A549 (cell line): ENCODE measurements around the gene ABHD12. TPM values are rescaled to one million over a fixed set of nuclear protein-coding genes. Genes with fewer than 3 reads are reported as not detected.

Experiments used
- ATAC-seq, 2 experiments: fragments of 200-7000 bp in 1 of 2; fragments of >200 bp in 1 of 2; cut with Nextera tagmentation in 1 of 2; cut with Tn5 transposase in 1 of 2; 3 replicates each; pipeline versions ENCODE4 v1.8.0 to v1.9.1; 2018 to 2020; ENCODE audit warnings: mild to moderate bottlenecking in 1 of 2, moderate library complexity in 1 of 2
- CTCF ChIA-PET: fragments of 300-600 bp; sonication (Branson Sonifier 250); formaldehyde crosslinking; extraction: SDS; loops from one replicate; lab custom pipeline; 2021; ENCODE audit warnings: antibody characterized with exemption, inconsistent platforms; lab: Yijun Ruan, JAX
- POLR2A ChIA-PET: fragments of 350-600 bp; formaldehyde crosslinking; extraction: SDS; loops from one replicate; lab custom pipeline; 2021; ENCODE audit warnings: antibody characterized with exemption, inconsistent platforms; lab: Yijun Ruan, JAX
- DNase-seq, 2 experiments: peaks; one replicate each; pipeline versions ENCODE4 v3.0.0 to v3.0.0-alpha.2; 2011 to 2016; ENCODE audit warnings: low read depth in 1 of 2, low spot score in 1 of 2
- FAIRE-seq: peaks from 2 replicates; lab custom pipeline; 2011; peaks lifted over from hg19 to GRCh38; lab: Jason Lieb, UNC
- H3K27ac ChIP-seq, 2 experiments: fragments of >200 bp; sonication (Bioruptor Twin); formaldehyde crosslinking; 3 replicates each; pipeline ENCODE4 v1.5.1; 2016 to 2017
- H3K4me1 ChIP-seq: fragments of >200 bp; sonication (Bioruptor Twin); formaldehyde crosslinking; 3 replicates; pipeline ENCODE4 v1.6.1; 2016
- H3K4me2 ChIP-seq: fragments of >200 bp; sonication (Bioruptor Twin); formaldehyde crosslinking; 3 replicates; pipeline ENCODE4 v1.6.1; 2016
- H3K4me3 ChIP-seq: fragments of >200 bp; sonication (Bioruptor Twin); formaldehyde crosslinking; 3 replicates; pipeline ENCODE4 v1.5.1; 2016
- H3K9me3 ChIP-seq: fragments of >200 bp; sonication (Bioruptor Twin); formaldehyde crosslinking; 3 replicates; pipeline ENCODE4 v1.6.1; 2016
- ATOH8 ChIP-seq: fragments of 250-450 bp; sonication (Bioruptor Pico); IDR thresholded peaks from 2 replicates; pipeline ENCODE4 v1.5.0; 2020; ENCODE audit warnings: low read depth, mild to moderate bottlenecking, moderate library complexity
- BHLHE40 ChIP-seq: IDR thresholded peaks from 2 replicates; pipeline ENCODE4 v1.6.1; 2012; ENCODE audit warnings: low read depth, low read length, inconsistent platforms
- CBX8 ChIP-seq: fragments of 200-600 bp; sonication (generic); IDR thresholded peaks from 2 replicates; pipeline ENCODE4 v1.6.1; 2016
- CEBPB ChIP-seq, 2 experiments: fragments of >200 bp in 1 of 2; sonication (Bioruptor Twin) in 1 of 2; formaldehyde crosslinking in 1 of 2; IDR thresholded peaks; 2 replicates each; pipeline ENCODE4 v1.6.1; 2012 to 2016
- CHD2 ChIP-seq: fragments of 150-350 bp; IDR thresholded peaks from 2 replicates; pipeline ENCODE4 v1.6.1; 2014; ENCODE audit warnings: low read length; ENCODE audit not compliant: partially characterized antibody
- CHD4 ChIP-seq: fragments of 200-600 bp; sonication (generic); IDR thresholded peaks from 2 replicates; pipeline ENCODE4 v1.6.1; 2016; ENCODE audit warnings: antibody characterized with exemption, mild to moderate bottlenecking, borderline replicate concordance
- E2F6 ChIP-seq: IDR thresholded peaks from 2 replicates; pipeline ENCODE4 v1.6.1; 2012; ENCODE audit warnings: low read depth, borderline replicate concordance
- EHF ChIP-seq: fragments of 250-450 bp; sonication (Bioruptor Pico); IDR thresholded peaks from 2 replicates; pipeline ENCODE4 v1.5.0; 2020; ENCODE audit warnings: mild to moderate bottlenecking
- EHMT2 ChIP-seq: fragments of 200-600 bp; sonication (generic); IDR thresholded peaks from 2 replicates; pipeline ENCODE4 v1.6.1; 2016; ENCODE audit warnings: antibody characterized with exemption, low read depth, mild to moderate bottlenecking, moderate library complexity
- ELK1 ChIP-seq: fragments of 150-350 bp; IDR thresholded peaks from 2 replicates; pipeline ENCODE4 v1.6.1; 2014; ENCODE audit warnings: low read depth, mild to moderate bottlenecking, low read length
- ESRRA ChIP-seq: fragments of 150-350 bp; IDR thresholded peaks from 2 replicates; pipeline ENCODE4 v1.6.1; 2014; ENCODE audit warnings: mild to moderate bottlenecking, low read length, borderline replicate concordance
- FOSB ChIP-seq: fragments of 250-450 bp; sonication (Bioruptor Pico); IDR thresholded peaks from 2 replicates; pipeline ENCODE4 v1.5.0; 2020; ENCODE audit warnings: mild to moderate bottlenecking, moderate library complexity
- FOXS1 ChIP-seq: fragments of 250-450 bp; sonication (Bioruptor Pico); IDR thresholded peaks from 2 replicates; pipeline ENCODE4 v1.5.0; 2020; ENCODE audit warnings: mild to moderate bottlenecking, moderate library complexity
- HDAC2 ChIP-seq: fragments of 200-600 bp; sonication (generic); IDR thresholded peaks from 2 replicates; pipeline ENCODE4 v1.6.1; 2016
- HEYL ChIP-seq: fragments of 250-450 bp; sonication (Bioruptor Pico); IDR thresholded peaks from 2 replicates; pipeline ENCODE4 v1.8.0; 2021; ENCODE audit warnings: mild to moderate bottlenecking, moderate library complexity
- HOXB5 ChIP-seq: fragments of 250-450 bp; sonication (Bioruptor Pico); IDR thresholded peaks from 2 replicates; pipeline ENCODE4 v1.5.0; 2020; ENCODE audit warnings: mild to moderate bottlenecking, moderate library complexity
- JUNB ChIP-seq: fragments of >200 bp; sonication (Bioruptor Twin); formaldehyde crosslinking; IDR thresholded peaks from 2 replicates; pipeline ENCODE4 v1.6.1; 2016
- KDM1A ChIP-seq: fragments of 200-600 bp; sonication (generic); IDR thresholded peaks from 2 replicates; pipeline ENCODE4 v1.6.1; 2016; ENCODE audit warnings: low read depth, mild to moderate bottlenecking
- KDM5A ChIP-seq: fragments of 200-600 bp; sonication (generic); IDR thresholded peaks from 2 replicates; pipeline ENCODE4 v1.6.1; 2016; ENCODE audit warnings: antibody characterized with exemption, mild to moderate bottlenecking
- MAFK ChIP-seq: fragments of 450-650 bp; IDR thresholded peaks from 2 replicates; pipeline ENCODE4 v1.6.1; 2014; ENCODE audit not compliant: partially characterized antibody
- MAZ ChIP-seq: fragments of 150-350 bp; IDR thresholded peaks from 2 replicates; pipeline ENCODE4 v1.6.1; 2014; ENCODE audit warnings: antibody characterized with exemption, low read depth, low read length, borderline replicate concordance
- PBX3 ChIP-seq: IDR thresholded peaks from 2 replicates; pipeline ENCODE4 v1.6.1; 2012
- PHF8 ChIP-seq: fragments of 200-600 bp; sonication (generic); IDR thresholded peaks from 2 replicates; pipeline ENCODE4 v1.6.1; 2016; ENCODE audit warnings: low read depth, mild to moderate bottlenecking, antibody characterized with exemption, moderate library complexity, borderline replicate concordance
- POLR2A ChIP-seq: IDR thresholded peaks from 2 replicates; pipeline ENCODE4 v1.6.1; 2012; ENCODE audit warnings: mild to moderate bottlenecking, low read length
- POLR2AphosphoS2 ChIP-seq: conservative IDR thresholded peaks from 2 replicates; pipeline ENCODE4 v1.6.1; 2012; ENCODE audit warnings: low read length, improper control_type of control experiment, inconsistent platforms
- RAD21 ChIP-seq, 2 experiments: fragments of >200 bp in 1 of 2; sonication (Bioruptor Twin) in 1 of 2; formaldehyde crosslinking in 1 of 2; IDR thresholded peaks in 1 of 2; conservative IDR thresholded peaks in 1 of 2; 2 replicates in 1 of 2; 3 replicates in 1 of 2; pipeline ENCODE4 v1.6.1; 2012 to 2018; ENCODE audit warnings: inconsistent platforms in 1 of 2
- RARB ChIP-seq: fragments of 250-450 bp; sonication (Bioruptor Pico); IDR thresholded peaks from 2 replicates; pipeline ENCODE4 v1.8.0; 2021; ENCODE audit warnings: mild to moderate bottlenecking, moderate library complexity
- RCOR1 ChIP-seq: fragments of 150-350 bp; IDR thresholded peaks from 2 replicates; pipeline ENCODE4 v1.6.1; 2014; ENCODE audit warnings: antibody characterized with exemption, low read length, low read depth
- RFX5 ChIP-seq: fragments of 450-650 bp; IDR thresholded peaks from 2 replicates; pipeline ENCODE4 v1.7.1; 2014; ENCODE audit warnings: antibody characterized with exemption, mild to moderate bottlenecking, moderate library complexity
- SREBF2 ChIP-seq: fragments of 450-650 bp; IDR thresholded peaks from 2 replicates; pipeline ENCODE4 v1.6.1; 2014; ENCODE audit warnings: mild to moderate bottlenecking, moderate library complexity
- TFCP2L1 ChIP-seq: fragments of 250-450 bp; sonication (Bioruptor Pico); IDR thresholded peaks from 2 replicates; pipeline ENCODE4 v1.5.0; 2021; ENCODE audit warnings: mild to moderate bottlenecking
- TP53 ChIP-seq: fragments of 250-450 bp; sonication (Bioruptor Pico); IDR thresholded peaks from 2 replicates; pipeline ENCODE4 v1.5.0; 2021; ENCODE audit warnings: mild to moderate bottlenecking, moderate library complexity
- ZC3H11A ChIP-seq: fragments of 450-650 bp; IDR thresholded peaks from 2 replicates; pipeline ENCODE4 v1.6.1; 2014; ENCODE audit warnings: antibody characterized with exemption, mild to moderate bottlenecking
- ZSCAN20 ChIP-seq: fragments of 250-450 bp; sonication (Bioruptor Pico); IDR thresholded peaks from 2 replicates; pipeline ENCODE4 v1.8.0; 2022; ENCODE audit warnings: mild to moderate bottlenecking, moderate library complexity
- WGBS: methylation state at CpG from one replicate; pipeline ENCODE4 v1.1.6; 2017; ENCODE audit errors: missing lambda C conversion rate; 5-methylcytosine and 5-hydroxymethylcytosine counted together
- polyA plus RNA-seq, 4 experiments: library from polyadenylated mRNA; depleted of rRNA in 3 of 4; stranded (reverse); fragments of >200 nt; fragmentation: RNase III in 1 of 4; extraction: RNeasy Plus Mini Kit Qiagen cat#74134 plus additional on column Dnase treatment in 1 of 4; gene quantifications; 2 replicates in 3 of 4; 3 replicates in 1 of 4; pipeline ENCODE4 v1.2.3, GENCODE V29; 2011 to 2017
- TF ChIP-seq, protein P1 (sequence below): fragments of >200 bp; sonication (Bioruptor Twin); formaldehyde crosslinking; IDR thresholded peaks from 2 replicates; pipeline ENCODE4 v1.6.1; 2016

Gene ABHD12
- polyA plus RNA-seq, 2 of the 4 experiments (the other 2 are of a cell fraction) = 54.3 to 101 TPM

- ATAC-seq (no peak), DNase-seq (no peak), FAIRE-seq (no peak)
- TF ChIP-seq CHD2 (no peak), MAFK (no peak), CHD4 (no peak), MAZ (no peak), TFCP2L1 (CRISPR knock-in tag) (no peak), FOSB (no peak), POLR2A (no peak), CEBPB (IDR thresholded peaks at IDR 0.05) (no peak), ATOH8 (CRISPR knock-in tag) (no peak), ZSCAN20 (no peak), HEYL (CRISPR knock-in tag) (no peak), RCOR1 (no peak), POLR2AphosphoS2 (no peak), RARB (CRISPR knock-in tag) (no peak), RAD21 (conservative IDR thresholded peaks at IDR 0.05 in 1 of 2, IDR thresholded peaks at IDR 0.05 in 1 of 2) (no peak), EHF (no peak), HOXB5 (CRISPR knock-in tag) (no peak), PHF8 (no peak), ESRRA (no peak)
- TF ChIP-seq, protein P1, sequence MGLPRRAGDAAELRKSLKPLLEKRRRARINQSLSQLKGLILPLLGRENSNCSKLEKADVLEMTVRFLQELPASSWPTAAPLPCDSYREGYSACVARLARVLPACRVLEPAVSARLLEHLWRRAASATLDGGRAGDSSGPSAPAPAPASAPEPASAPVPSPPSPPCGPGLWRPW = no peak
- Histone ChIP-seq H3K27ac (peak overlapping the region; percentile 97 to 98), H3K4me1 (peaks cover 51% of the 10 kb centered on the region), H3K9me3 (no peaks in the 10 kb centered on the region), H3K4me3 (no peak overlapping the region), H3K4me2 (peak overlapping the region; percentile 94)
- 93% methylated on average over 13 of the region's 13 CpGs for WGBS
- ChIA-PET CTCF (interaction anchor here (1.0 to 5.9 kb wide), 7 partner anchors 9 to 314 kb away, joined by 3 to 65 read pairs (median 6); partner anchors contain the start of gene GINS1), POLR2A (no interaction called here)
Measured at GRCh38 chr20:25308083-25308491, 82.5 kb downstream of the ABHD12 start.

- no peak for FAIRE-seq
- POLR2A ChIA-PET = no interaction called here
Measured at GRCh38 chr20:25306991-25307903, 83.4 kb downstream of the ABHD12 start.

More at GRCh38 chr20:25306991-25307903, 83.4 kb downstream of the ABHD12 start:
- H3K4me2 ChIP-seq = peak overlapping the region; percentile 9; the same call in 1 of the 3 replicates
- TF ChIP-seq PBX3 = no peak
- no peak for TF ChIP-seq EHMT2
- no peak for TF ChIP-seq TFCP2L1 (CRISPR knock-in tag)
- TF ChIP-seq HOXB5 (CRISPR knock-in tag) = no peak
- no peak for TF ChIP-seq JUNB
- TF ChIP-seq ELK1 = no peak
- no peak for TF ChIP-seq CBX8
- TF ChIP-seq KDM5A = no peak
- TF ChIP-seq KDM1A = no peak
- TF ChIP-seq RFX5 = no peak
- TF ChIP-seq E2F6 = no peak
- no peak for TF ChIP-seq SREBF2
- TF ChIP-seq HDAC2 = no peak
- no peak for TF ChIP-seq TP53 (CRISPR knock-in tag)
- no peak for TF ChIP-seq BHLHE40
- no peak for TF ChIP-seq ZC3H11A
- no peak for TF ChIP-seq FOXS1
- H3K9me3 ChIP-seq = no peaks in the 10 kb centered on the region
- H3K27ac ChIP-seq = peak overlapping the region; percentile 97 to 98
- H3K4me1 ChIP-seq = peaks cover 51% of the 10 kb centered on the region
- ATAC-seq (no peak), DNase-seq (no peak)
- H3K4me3 ChIP-seq = no peak overlapping the region
- 93% methylated on average over 9 of the region's 10 CpGs for WGBS
- CTCF ChIA-PET = interaction anchor here (1.0 to 5.9 kb wide), 6 partner anchors 8 to 313 kb away, joined by 3 to 65 read pairs (median 17); partner anchors contain the start of gene GINS1
